DND-41 (cell line): ENCODE measurements around the gene PRKCE.
A peak's percentile ranks its signal among the peaks of the same experiment; 100 is the strongest.

Experiments used
- ATAC-seq: fragments of 200-7000 bp; cut with Tn5 transposase; 3 replicates; pipeline ENCODE4 v1.9.1; 2021; ENCODE audit warnings: low read depth; ENCODE audit not compliant: insufficient read depth
- DNase-seq: peaks from one replicate; pipeline ENCODE4 v3.0.0-alpha.2; 2020
- H2AFZ ChIP-seq: 2 replicates; pipeline ENCODE4 v1.6.0; 2012; ENCODE audit warnings: low read depth, low read length
- H3K27ac ChIP-seq: 2 replicates; pipeline ENCODE4 v1.5.1; 2012; ENCODE audit warnings: low read length, inconsistent platforms
- H3K27me3 ChIP-seq: fragments of 200-600 bp; sonication (generic); 2 replicates; pipeline ENCODE4 v1.6.0; 2012; ENCODE audit warnings: low read length, mild to moderate bottlenecking, inconsistent platforms; ENCODE audit not compliant: insufficient read depth, poor library complexity
- H3K36me3 ChIP-seq: 2 replicates; pipeline ENCODE4 v1.5.1; 2012; ENCODE audit warnings: low read length, inconsistent platforms; ENCODE audit not compliant: insufficient read depth
- H3K4me1 ChIP-seq: 2 replicates; pipeline ENCODE4 v1.5.1; 2012; ENCODE audit warnings: mild to moderate bottlenecking, low read length; ENCODE audit not compliant: insufficient read depth
- H3K4me2 ChIP-seq: 2 replicates; pipeline ENCODE4 v1.6.0; 2012; ENCODE audit warnings: mild to moderate bottlenecking, moderate library complexity, low read length, inconsistent platforms; ENCODE audit not compliant: insufficient read depth
- H3K4me3 ChIP-seq, 2 experiments: fragments of 200-600 bp in 1 of 2; shearing (Covaris generic) in 1 of 2; 2 replicates each; pipeline ENCODE4 v1.5.1; 2012 to 2016; ENCODE audit warnings: inconsistent platforms in 2 of 2, low read length in 2 of 2, mild to moderate bottlenecking in 2 of 2, low read depth in 1 of 2, moderate library complexity in 1 of 2
- H3K79me2 ChIP-seq: 2 replicates; pipeline ENCODE4 v1.6.0; 2012; ENCODE audit warnings: low read length, inconsistent platforms; ENCODE audit not compliant: insufficient read depth
- H3K9ac ChIP-seq: 2 replicates; pipeline ENCODE4 v1.6.0; 2012; ENCODE audit warnings: low read depth, mild to moderate bottlenecking, inconsistent platforms, low read length, moderate library complexity
- H3K9me3 ChIP-seq: 2 replicates; pipeline ENCODE4 v1.5.1; 2012; ENCODE audit warnings: low read length, moderate library complexity, mild to moderate bottlenecking, inconsistent platforms; ENCODE audit not compliant: insufficient read depth, severe bottlenecking
- H4K20me1 ChIP-seq: 2 replicates; pipeline ENCODE4 v1.6.0; 2012; ENCODE audit warnings: low read length; ENCODE audit not compliant: insufficient read depth
- EZH2 ChIP-seq: IDR thresholded peaks from 3 replicates; pipeline ENCODE4 v1.6.1; 2012; ENCODE audit warnings: borderline replicate concordance, low read depth, mild to moderate bottlenecking, moderate library complexity, low read length, inconsistent platforms; ENCODE audit not compliant: severe bottlenecking
- TF ChIP-seq, protein P1 (sequence below): IDR thresholded peaks from 2 replicates; pipeline ENCODE4 v1.5.1; 2012; ENCODE audit warnings: borderline replicate concordance, low read length, moderate library complexity, mild to moderate bottlenecking; ENCODE audit not compliant: poor library complexity, severe bottlenecking; ENCODE audit errors: extremely low read depth

The PRKCE gene

DNA sequence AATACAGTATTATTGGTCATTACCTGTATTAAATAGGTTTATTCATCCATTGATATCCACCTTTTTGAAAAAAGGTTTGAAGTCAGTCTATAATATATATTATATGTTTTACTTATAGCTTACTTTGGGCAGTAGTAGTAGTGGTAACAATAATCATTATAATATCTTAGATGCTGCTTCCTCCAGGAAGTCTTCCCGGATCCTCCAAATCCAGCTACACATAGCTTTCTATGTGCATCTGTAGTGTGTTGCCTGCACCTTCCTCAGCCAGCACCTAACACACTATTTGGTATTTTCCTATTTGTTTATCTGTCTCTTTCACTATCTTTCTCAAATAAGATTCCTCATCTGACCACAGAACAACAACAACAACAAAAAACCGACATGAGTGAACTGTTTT, 81.0 kb downstream of the PRKCE start:
- Histone ChIP-seq H3K4me2 (no peak overlapping the region), H3K27ac (no peak overlapping the region), H3K9ac (no peak overlapping the region), H3K4me1 (no peaks in the 10 kb centered on the region), H3K9me3 (no peaks in the 10 kb centered on the region), H3K79me2 (no peaks in the 10 kb centered on the region), H3K36me3 (no peaks in the 10 kb centered on the region), H3K4me3 (no peak overlapping the region), H2AFZ (no peak overlapping the region), H4K20me1 (0 out of 2 replicates have a peak, but pooled peaks cover 4% of the 10 kb centered on the region), H3K27me3 (no peaks in the 10 kb centered on the region)
- no peak for TF ChIP-seq EZH2
- TF ChIP-seq, protein P1, sequence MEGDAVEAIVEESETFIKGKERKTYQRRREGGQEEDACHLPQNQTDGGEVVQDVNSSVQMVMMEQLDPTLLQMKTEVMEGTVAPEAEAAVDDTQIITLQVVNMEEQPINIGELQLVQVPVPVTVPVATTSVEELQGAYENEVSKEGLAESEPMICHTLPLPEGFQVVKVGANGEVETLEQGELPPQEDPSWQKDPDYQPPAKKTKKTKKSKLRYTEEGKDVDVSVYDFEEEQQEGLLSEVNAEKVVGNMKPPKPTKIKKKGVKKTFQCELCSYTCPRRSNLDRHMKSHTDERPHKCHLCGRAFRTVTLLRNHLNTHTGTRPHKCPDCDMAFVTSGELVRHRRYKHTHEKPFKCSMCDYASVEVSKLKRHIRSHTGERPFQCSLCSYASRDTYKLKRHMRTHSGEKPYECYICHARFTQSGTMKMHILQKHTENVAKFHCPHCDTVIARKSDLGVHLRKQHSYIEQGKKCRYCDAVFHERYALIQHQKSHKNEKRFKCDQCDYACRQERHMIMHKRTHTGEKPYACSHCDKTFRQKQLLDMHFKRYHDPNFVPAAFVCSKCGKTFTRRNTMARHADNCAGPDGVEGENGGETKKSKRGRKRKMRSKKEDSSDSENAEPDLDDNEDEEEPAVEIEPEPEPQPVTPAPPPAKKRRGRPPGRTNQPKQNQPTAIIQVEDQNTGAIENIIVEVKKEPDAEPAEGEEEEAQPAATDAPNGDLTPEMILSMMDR = no peak
- DNase-seq = no peak
- ATAC-seq = no peak

GRCh38 chr2:45732946-45733345, 81.5 kb downstream of the PRKCE start:
- no peak for TF ChIP-seq EZH2
- TF ChIP-seq, protein P1 = no peak
- Histone ChIP-seq H3K79me2 (no peaks in the 10 kb centered on the region), H3K4me2 (no peak overlapping the region), H2AFZ (no peak overlapping the region), H3K9me3 (no peaks in the 10 kb centered on the region), H3K27ac (no peak overlapping the region), H3K4me3 (no peak overlapping the region), H3K27me3 (no peaks in the 10 kb centered on the region), H3K9ac (no peak overlapping the region), H3K36me3 (no peaks in the 10 kb centered on the region), H4K20me1 (0 out of 2 replicates have a peak, but pooled peaks cover 8% of the 10 kb centered on the region), H3K4me1 (no peaks in the 10 kb centered on the region)
- ATAC-seq (no peak), DNase-seq (no peak)

- Histone ChIP-seq H3K4me2 (no peak overlapping the region), H3K4me3 (no peak overlapping the region), H3K4me1 (no peaks in the 10 kb centered on the region), H3K27me3 (no peaks in the 10 kb centered on the region), H3K9me3 (no peaks in the 10 kb centered on the region), H3K79me2 (no peaks in the 10 kb centered on the region), H3K36me3 (no peaks in the 10 kb centered on the region), H3K27ac (no peak overlapping the region), H4K20me1 (0 out of 2 replicates have a peak, but pooled peaks cover 8% of the 10 kb centered on the region), H3K9ac (no peak overlapping the region), H2AFZ (no peak overlapping the region)
- DNase-seq = no peak
- no peak for ATAC-seq
- TF ChIP-seq, protein P1 = no peak
- no peak for TF ChIP-seq EZH2
Observed at GRCh38 chr2:45734336-45734735, 82.9 kb downstream of the PRKCE start.

- Histone ChIP-seq H3K36me3 (no peaks in the 10 kb centered on the region), H3K27ac (no peak overlapping the region), H3K27me3 (no peaks in the 10 kb centered on the region), H4K20me1 (0 out of 2 replicates have a peak, but pooled peaks cover 8% of the 10 kb centered on the region), H3K4me3 (no peak overlapping the region), H3K79me2 (no peaks in the 10 kb centered on the region), H3K4me1 (no peaks in the 10 kb centered on the region), H3K9ac (no peak overlapping the region), H2AFZ (no peak overlapping the region), H3K9me3 (no peaks in the 10 kb centered on the region), H3K4me2 (no peak overlapping the region)
- TF ChIP-seq, protein P1 = no peak
- no peak for TF ChIP-seq EZH2
- ATAC-seq (0 out of 3 replicates have a peak, but pooled peaks have one; percentile 45), DNase-seq (peak; percentile 14)
Observed at GRCh38 chr2:45734952-45735351, 83.5 kb downstream of the PRKCE start.
